Measurements from ENCODE around the gene LZTS2.

Gene LZTS2

DNA sequence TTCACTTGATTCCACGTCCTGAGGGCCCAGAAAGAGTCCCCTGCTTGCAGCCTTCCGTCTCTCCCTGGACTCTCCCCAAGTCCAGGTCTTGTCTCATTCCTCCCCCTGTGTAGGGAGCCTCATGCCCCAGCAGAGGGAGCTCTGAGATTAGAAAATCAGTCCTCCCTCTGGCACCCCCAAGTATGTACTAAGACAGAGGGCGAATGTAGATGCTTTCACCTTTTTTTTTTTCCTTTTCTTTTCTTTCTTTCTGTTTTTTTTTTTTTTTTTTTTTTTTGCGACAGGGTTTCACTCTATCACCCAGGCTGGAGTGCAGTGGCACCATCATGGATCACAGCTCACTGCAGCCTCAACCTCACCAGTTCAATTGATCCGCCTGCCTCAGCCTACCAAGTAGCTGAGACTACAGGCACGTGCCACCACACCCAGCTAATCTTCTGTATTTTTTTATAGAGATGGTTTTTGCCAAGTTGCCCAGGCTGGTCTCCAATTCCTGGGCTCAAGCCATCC is 41.7 kb downstream of the LZTS2 start:
- Histone ChIP-seq H3K9ac (peak overlapping the region in 1 of 11 experiments; percentile 6; a peak in 1 of 22 replicates), H3K4me3 (no peak overlapping the region), H3K27me3 (peaks cover 3 to 15% (median 7%) of the 10 kb centered on the region in 11 experiments; a peak in 21 of 22 replicates), H3K36me3 (peaks cover 21 to 44% (median 39%) of the 10 kb centered on the region in 11 experiments), H3K9me3 (replicated peaks in 1 of 11) (no peaks in the 10 kb centered on the region), H3K4me1 (peaks cover 25 to 33% (median 30%) of the 10 kb centered on the region in 10 experiments), H3K27ac (no peak overlapping the region), H4K20me1 (peaks cover 0 to 48% (median 16%) of the 10 kb centered on the region in 11 experiments; a peak in 10 of 22 replicates), H3K4me2 (peak overlapping the region; percentile 2 to 94 (median 85); a peak in 14 of 22 replicates)
- TF ChIP-seq Cebpa-rat (IDR thresholded peaks at IDR 0.05), result no peak

DNA sequence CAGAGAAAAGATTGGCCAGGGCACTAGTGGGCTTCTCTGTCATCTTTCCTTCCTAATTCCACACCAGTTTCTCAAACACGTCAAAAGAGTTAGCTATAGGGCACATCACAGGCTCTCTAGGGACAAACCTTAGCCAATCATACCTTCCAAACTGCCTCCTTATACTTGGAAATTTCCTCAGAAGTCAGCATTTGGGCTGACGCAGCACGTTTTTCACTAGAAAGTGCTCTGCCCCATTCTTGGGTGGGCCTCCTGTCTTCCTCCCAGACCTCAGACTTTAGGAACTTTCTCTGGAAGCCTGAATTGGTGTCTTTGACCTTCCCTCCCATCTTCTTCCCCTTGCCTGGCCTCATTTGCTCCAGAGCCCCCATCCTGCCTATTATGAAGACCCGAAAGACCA is 42.5 kb downstream of the LZTS2 start:
- Histone ChIP-seq H3K4me1 (peaks cover 29 to 40% (median 37%) of the 10 kb centered on the region in 10 experiments), H3K36me3 (peaks cover 13 to 36% (median 31%) of the 10 kb centered on the region in 11 experiments; a peak in 21 of 22 replicates), H3K9ac (peak overlapping the region; percentile 70 to 84 (median 80); a peak in 21 of 22 replicates), H3K4me2 (peak overlapping the region; percentile 76 to 96 (median 89)), H3K27ac (peak overlapping the region; percentile 66 to 93 (median 80); a peak in 21 of 22 replicates), H3K9me3 (replicated peaks in 1 of 11) (no peaks in the 10 kb centered on the region), H3K27me3 (peaks cover 11 to 23% (median 15%) of the 10 kb centered on the region in 11 experiments), H3K4me3 (peak overlapping the region; percentile 46 to 71 (median 60)), H4K20me1 (peaks cover 0 to 40% (median 10%) of the 10 kb centered on the region in 11 experiments; a peak in 9 of 22 replicates)
- TF ChIP-seq Cebpa-rat (IDR thresholded peaks at IDR 0.05), result no peak

DNA sequence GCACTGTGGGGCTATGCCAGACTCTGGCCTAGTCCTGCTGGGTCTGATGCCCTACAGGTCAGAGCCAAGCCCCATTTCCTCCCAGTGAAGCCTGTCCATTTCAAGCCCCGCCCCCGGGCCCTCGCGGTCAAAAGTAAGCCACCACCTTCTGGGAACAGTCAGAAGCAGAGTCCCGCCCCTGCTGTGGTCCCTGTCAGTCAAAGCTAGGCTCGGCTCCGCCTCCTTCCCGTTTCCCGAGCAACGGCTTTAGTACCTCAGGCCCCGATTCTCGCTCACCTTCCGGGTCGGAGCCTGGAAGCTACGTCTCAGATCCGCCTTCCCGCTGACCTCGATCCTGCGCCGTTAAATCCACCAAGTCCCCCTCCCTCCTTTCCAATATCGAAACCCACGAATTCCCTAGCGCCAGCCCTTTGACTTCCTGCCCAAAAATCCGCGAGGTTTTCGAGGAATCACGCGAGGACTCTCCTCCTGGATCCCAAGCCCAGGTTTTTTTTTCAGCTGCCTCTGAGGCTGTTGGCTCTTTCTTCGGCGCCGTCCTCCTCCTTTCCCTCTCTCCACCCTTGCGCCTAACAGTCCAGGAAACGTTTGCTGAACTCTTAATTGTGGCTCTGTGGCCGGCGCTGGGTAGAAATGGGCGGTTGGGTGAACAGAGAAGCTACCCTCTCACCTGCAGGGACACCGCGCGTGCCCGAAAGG is 43.2 kb downstream of the LZTS2 start:
- peaks cover 6 to 29% (median 24%) of the 10 kb centered on the region in 11 experiments; a peak in 21 of 22 replicates for H3K36me3 ChIP-seq
- peak overlapping the region; percentile 46 to 71 (median 60) for H3K4me3 ChIP-seq
- H3K9me3 ChIP-seq (replicated peaks in 1 of 11), result no peaks in the 10 kb centered on the region
- peaks cover 18 to 30% (median 22%) of the 10 kb centered on the region in 11 experiments for H3K27me3 ChIP-seq
- peaks cover 29 to 44% (median 41%) of the 10 kb centered on the region in 10 experiments for H3K4me1 ChIP-seq
- peak overlapping the region; percentile 70 to 84 (median 80) for H3K9ac ChIP-seq
- H3K4me2 ChIP-seq, result peak overlapping the region; percentile 76 to 96 (median 89)
- no peak for TF ChIP-seq Cebpa-rat (IDR thresholded peaks at IDR 0.05)
- H3K27ac ChIP-seq, result peak overlapping the region; percentile 66 to 93 (median 80)
- peaks cover 0 to 34% (median 7%) of the 10 kb centered on the region in 11 experiments; a peak in 12 of 22 replicates for H4K20me1 ChIP-seq

DNA sequence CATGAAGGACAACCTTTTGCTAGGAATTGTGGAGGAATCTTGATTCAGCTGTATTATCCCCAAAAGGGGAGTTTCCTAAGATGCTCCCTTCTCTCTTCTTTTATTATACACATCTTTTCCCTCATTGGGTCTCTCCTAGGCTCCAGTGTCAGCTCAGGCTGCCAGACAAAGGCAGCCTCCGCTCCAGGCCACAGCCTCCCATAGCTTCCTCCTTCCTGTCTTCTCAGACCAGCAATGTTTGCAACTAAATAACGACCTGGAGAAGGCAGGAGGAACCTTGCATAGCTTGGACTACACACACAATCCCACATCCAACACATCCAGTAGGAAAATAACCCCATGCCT is 43.7 kb downstream of the LZTS2 start:
- H4K20me1 ChIP-seq, result peaks cover 0 to 34% (median 7%) of the 10 kb centered on the region in 11 experiments; a peak in 14 of 22 replicates
- H3K27ac ChIP-seq, result peak overlapping the region; percentile 66 to 93 (median 80)
- peaks cover under 1 to 24% (median 19%) of the 10 kb centered on the region in 11 experiments; a peak in 18 of 22 replicates for H3K36me3 ChIP-seq
- peak overlapping the region; percentile 70 to 84 (median 80) for H3K9ac ChIP-seq
- peak overlapping the region; percentile 76 to 96 (median 89) for H3K4me2 ChIP-seq
- peak overlapping the region; percentile 46 to 71 (median 60) for H3K4me3 ChIP-seq
- H3K9me3 ChIP-seq (replicated peaks in 1 of 11), result no peaks in the 10 kb centered on the region
- TF ChIP-seq Cebpa-rat (IDR thresholded peaks at IDR 0.05), result no peak
- H3K4me1 ChIP-seq, result peaks cover 29 to 44% (median 41%) of the 10 kb centered on the region in 10 experiments
- peaks cover 23 to 36% (median 27%) of the 10 kb centered on the region in 11 experiments for H3K27me3 ChIP-seq

DNA sequence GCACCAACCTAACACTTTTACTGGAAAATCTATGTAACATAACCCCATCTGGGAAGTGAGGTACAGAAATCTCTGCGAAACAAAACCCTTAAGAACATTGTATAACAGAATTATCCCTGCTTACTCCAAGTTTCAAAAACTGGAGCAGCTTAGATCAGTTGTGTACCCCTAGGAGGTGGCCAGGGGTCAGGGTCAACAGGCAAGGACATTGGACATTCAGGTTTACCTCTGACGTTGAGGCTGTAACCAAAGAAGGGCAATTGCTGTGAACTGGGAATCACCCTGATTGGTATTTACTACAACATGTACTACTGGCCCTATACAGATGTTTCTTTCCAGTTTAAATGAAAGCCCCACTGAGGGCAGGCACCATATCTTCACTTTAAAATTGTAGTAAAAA is 44.5 kb downstream of the LZTS2 start:
- Histone ChIP-seq H3K27me3 (peaks cover 31 to 43% (median 35%) of the 10 kb centered on the region in 11 experiments), H3K36me3 (peaks cover 0 to 16% (median 12%) of the 10 kb centered on the region in 11 experiments; a peak in 15 of 22 replicates), H3K4me3 (no peak overlapping the region), H3K9me3 (replicated peaks in 1 of 11) (no peaks in the 10 kb centered on the region), H4K20me1 (peaks cover 0 to 34% (median 12%) of the 10 kb centered on the region in 11 experiments; a peak in 13 of 22 replicates), H3K4me2 (peak overlapping the region in 9 of 11 experiments; percentile 76 to 96 (median 89); a peak in 14 of 22 replicates), H3K4me1 (peaks cover 29 to 47% (median 41%) of the 10 kb centered on the region in 10 experiments), H3K27ac (no peak overlapping the region), H3K9ac (no peak overlapping the region; a peak in 1 of 22 replicates)
- no peak for TF ChIP-seq Cebpa-rat (IDR thresholded peaks at IDR 0.05)

DNA sequence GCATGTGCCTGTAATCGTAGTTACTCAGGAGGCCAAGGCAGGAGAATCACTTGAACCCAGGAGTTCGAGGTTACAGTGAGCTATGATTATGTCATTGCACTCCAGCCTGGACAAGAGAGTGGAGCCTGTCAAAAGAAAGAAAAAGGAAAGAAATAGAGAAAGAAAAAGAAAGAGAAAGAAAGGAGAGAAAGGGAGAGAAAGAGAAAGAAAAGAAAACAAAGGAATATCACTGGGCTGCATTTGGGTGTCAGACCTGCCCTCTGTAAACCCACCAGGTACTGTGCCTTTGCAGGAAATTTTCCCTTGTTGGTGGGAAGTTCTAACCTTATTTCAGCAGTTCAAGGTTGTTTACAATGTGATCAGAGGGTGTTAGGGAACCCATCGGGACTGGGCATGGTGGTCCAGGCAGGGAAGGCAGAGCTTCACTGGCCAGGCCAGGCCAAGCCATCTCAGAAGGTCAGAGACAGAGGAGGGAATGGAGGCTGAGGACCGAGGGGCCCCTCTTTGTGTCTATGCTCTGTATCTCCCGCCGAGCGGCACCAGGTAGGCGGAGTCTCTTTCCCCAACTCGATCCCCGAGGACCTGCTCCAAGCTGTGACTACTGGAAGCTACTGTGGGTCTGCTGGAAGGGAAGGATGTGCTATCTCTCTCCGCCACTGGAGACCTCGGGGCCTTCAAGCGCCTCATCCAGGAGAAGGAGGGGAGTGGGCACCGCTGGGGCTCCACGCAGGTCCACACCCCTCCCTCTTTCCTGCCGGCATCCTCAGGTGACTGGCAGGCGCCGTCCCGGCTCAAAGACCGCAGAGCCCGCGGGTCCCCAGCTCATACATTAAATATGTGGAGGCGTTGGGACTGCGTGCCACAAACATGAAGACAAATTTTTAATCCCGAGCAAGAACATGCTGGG is 47.0 kb downstream of the LZTS2 start:
- Histone ChIP-seq H3K4me2 (peak overlapping the region in 9 of 11 experiments; percentile 21 to 60 (median 40); a peak in 17 of 22 replicates), H3K27ac (no peak overlapping the region), H3K4me3 (no peak overlapping the region), H3K9me3 (replicated peaks in 1 of 11) (no peaks in the 10 kb centered on the region), H3K27me3 (peaks cover 42 to 61% (median 51%) of the 10 kb centered on the region in 11 experiments), H3K36me3 (peaks cover 0 to 5% (median 0%) of the 10 kb centered on the region in 11 experiments; a peak in 1 of 22 replicates), H4K20me1 (peaks cover 0 to 46% (median 16%) of the 10 kb centered on the region in 11 experiments; a peak in 14 of 22 replicates), H3K9ac (peak overlapping the region in 1 of 11 experiments; percentile 32; a peak in 4 of 22 replicates), H3K4me1 (peaks cover 27 to 50% (median 43%) of the 10 kb centered on the region in 10 experiments)
- no peak for TF ChIP-seq Cebpa-rat (IDR thresholded peaks at IDR 0.05)

DNA sequence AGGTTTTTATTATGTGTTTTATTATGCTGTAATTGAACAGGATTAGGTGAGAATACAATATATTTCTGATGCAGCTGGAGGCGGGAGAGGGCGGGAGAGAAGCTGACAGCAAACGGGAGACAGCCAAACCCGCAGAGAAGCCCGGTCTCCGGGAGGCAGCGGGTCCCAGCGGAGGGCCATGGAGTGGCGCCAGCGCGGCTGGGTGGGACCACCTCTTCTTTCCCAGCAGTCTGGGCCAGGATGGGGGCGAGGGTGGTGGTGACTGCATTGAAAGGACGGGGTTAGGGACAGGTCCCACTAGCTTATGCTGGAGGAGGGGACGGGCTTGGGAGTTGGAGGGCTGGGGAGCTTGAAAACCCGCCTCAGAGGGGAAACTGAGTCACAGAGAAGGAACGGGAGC is 47.7 kb downstream of the LZTS2 start:
- H3K4me3 ChIP-seq, result no peak overlapping the region
- H4K20me1 ChIP-seq, result peaks cover 0 to 53% (median 22%) of the 10 kb centered on the region in 11 experiments; a peak in 15 of 22 replicates
- peak overlapping the region in 9 of 11 experiments; percentile 21 to 60 (median 40); a peak in 17 of 22 replicates for H3K4me2 ChIP-seq
- H3K9ac ChIP-seq, result peak overlapping the region in 1 of 11 experiments; percentile 32; a peak in 4 of 22 replicates
- peaks cover 0 to 5% (median 0%) of the 10 kb centered on the region in 11 experiments; a peak in 1 of 22 replicates for H3K36me3 ChIP-seq
- no peak for TF ChIP-seq Cebpa-rat (IDR thresholded peaks at IDR 0.05)
- peaks cover 42 to 61% (median 51%) of the 10 kb centered on the region in 11 experiments for H3K27me3 ChIP-seq
- no peak overlapping the region for H3K27ac ChIP-seq
- H3K9me3 ChIP-seq (replicated peaks in 1 of 11), result no peaks in the 10 kb centered on the region
- peaks cover 20 to 43% (median 37%) of the 10 kb centered on the region in 10 experiments for H3K4me1 ChIP-seq
